HFFc6 (cell line): Measurements from ENCODE around the gene NDST4. TPM values are rescaled to one million over a fixed set of nuclear protein-coding genes. Genes with fewer than 3 reads are reported as not detected.

ENCODE experiments used
- DNase-seq: peaks from one replicate; pipeline ENCODE4 v3.0.0-alpha.2; 2018
- H3K27ac Mint-ChIP-seq: 2 replicates; pipeline ENCODE4 v1.8.0; 2020; ENCODE audit warnings: mild to moderate bottlenecking, mixed read lengths
- H3K27me3 Mint-ChIP-seq: 2 replicates; pipeline ENCODE4 v1.8.0; 2021; ENCODE audit warnings: mild to moderate bottlenecking, moderate library complexity, mixed read lengths; ENCODE audit not compliant: insufficient read depth
- H3K36me3 Mint-ChIP-seq: 2 replicates; pipeline ENCODE4 v1.8.0; 2021; ENCODE audit warnings: low read depth, mixed read lengths
- H3K4me1 Mint-ChIP-seq: 2 replicates; pipeline ENCODE4 v1.8.0; 2020; ENCODE audit warnings: low read depth, mixed read lengths
- H3K4me3 Mint-ChIP-seq: 2 replicates; pipeline ENCODE4 v1.8.0; 2020; ENCODE audit warnings: mild to moderate bottlenecking, moderate library complexity, mixed read lengths
- H3K9me3 Mint-ChIP-seq: 2 replicates; pipeline ENCODE4 v1.8.0; 2020; ENCODE audit warnings: mild to moderate bottlenecking, mixed read lengths
- CTCF ChIP-seq: fragments of 200-600 bp; sonication (generic); IDR thresholded peaks from 2 replicates; pipeline ENCODE4 v1.5.0; 2021; ENCODE audit warnings: antibody characterized with exemption, mild to moderate bottlenecking
- total RNA-seq, 6 experiments: library from RNA; stranded (reverse); fragmentation: NEBNext Ultra II Directional; extraction: Animal tissue kit (Norgen Biotek cat#: 25700); gene quantifications; 2 replicates in 1 of 6; 3 replicates in 5 of 6; pipeline ENCODE4 v1.2.3, GENCODE V29; 2021

Gene NDST4
- total RNA-seq, 6 experiments from 2014 or later = not detected

GRCh38 chr4:114811564-114812301 lies 301.7 kb downstream of the NDST4 start:
- no peak for TF ChIP-seq CTCF
- H3K9me3 Mint-ChIP-seq = peaks cover 28% of the 10 kb centered on the region
- H3K36me3 Mint-ChIP-seq = no peaks in the 10 kb centered on the region
- no peak overlapping the region for H3K4me3 Mint-ChIP-seq
- H3K4me1 Mint-ChIP-seq = no peaks in the 10 kb centered on the region
- DNase-seq = no peak
- no peaks in the 10 kb centered on the region for H3K27me3 Mint-ChIP-seq
- no peak overlapping the region for H3K27ac Mint-ChIP-seq

- Mint-ChIP-seq H3K27me3 (no peaks in the 10 kb centered on the region), H3K4me1 (no peaks in the 10 kb centered on the region), H3K9me3 (peaks cover 10% of the 10 kb centered on the region), H3K4me3 (no peak overlapping the region), H3K27ac (no peak overlapping the region), H3K36me3 (no peaks in the 10 kb centered on the region)
- DNase-seq = no peak
- peak; percentile 76 for TF ChIP-seq CTCF
These were observed 305.5 kb downstream of the NDST4 start for GRCh38 chr4:114807759-114808404.

GRCh38 chr4:114807357-114807756 lies 306.1 kb downstream of the NDST4 start:
- no peaks in the 10 kb centered on the region for H3K27me3 Mint-ChIP-seq
- no peak overlapping the region for H3K27ac Mint-ChIP-seq
- no peak overlapping the region for H3K4me3 Mint-ChIP-seq
- TF ChIP-seq CTCF = no peak
- peaks cover 10% of the 10 kb centered on the region for H3K9me3 Mint-ChIP-seq
- H3K4me1 Mint-ChIP-seq = no peaks in the 10 kb centered on the region
- no peaks in the 10 kb centered on the region for H3K36me3 Mint-ChIP-seq
- DNase-seq = no peak

- peaks cover 13% of the 10 kb centered on the region for H3K9me3 Mint-ChIP-seq
- no peaks in the 10 kb centered on the region for H3K27me3 Mint-ChIP-seq
- DNase-seq = no peak
- H3K27ac Mint-ChIP-seq = no peak overlapping the region
- H3K36me3 Mint-ChIP-seq = no peaks in the 10 kb centered on the region; the same call in 1 of the 2 replicates
- H3K4me1 Mint-ChIP-seq = no peaks in the 10 kb centered on the region
- no peak overlapping the region for H3K4me3 Mint-ChIP-seq
- TF ChIP-seq CTCF = no peak
These were observed 321.4 kb downstream of the NDST4 start for GRCh38 chr4:114791976-114792375.

- Mint-ChIP-seq H3K4me3 (no peak overlapping the region), H3K4me1 (no peaks in the 10 kb centered on the region), H3K27ac (no peak overlapping the region), H3K36me3 (no peaks in the 10 kb centered on the region), H3K27me3 (no peaks in the 10 kb centered on the region), H3K9me3 (peaks cover 32% of the 10 kb centered on the region)
- DNase-seq = no peak
- TF ChIP-seq CTCF = no peak
These were observed 327.9 kb downstream of the NDST4 start for GRCh38 chr4:114785570-114785969.
